ENCODE results near the gene ARHGAP28.

Gene ARHGAP28

GRCh38 chr18:6752202-6752860, 22.8 kb downstream of the ARHGAP28 start:
- TF ChIP-seq CTCF (IDR thresholded peaks at IDR 0.05) (no peak), ZFX (IDR thresholded peaks at IDR 0.05; ENCODE audit: borderline replicate concordance) (no peak)
- no peak overlapping the region for H3K27ac ChIP-seq

DNA sequence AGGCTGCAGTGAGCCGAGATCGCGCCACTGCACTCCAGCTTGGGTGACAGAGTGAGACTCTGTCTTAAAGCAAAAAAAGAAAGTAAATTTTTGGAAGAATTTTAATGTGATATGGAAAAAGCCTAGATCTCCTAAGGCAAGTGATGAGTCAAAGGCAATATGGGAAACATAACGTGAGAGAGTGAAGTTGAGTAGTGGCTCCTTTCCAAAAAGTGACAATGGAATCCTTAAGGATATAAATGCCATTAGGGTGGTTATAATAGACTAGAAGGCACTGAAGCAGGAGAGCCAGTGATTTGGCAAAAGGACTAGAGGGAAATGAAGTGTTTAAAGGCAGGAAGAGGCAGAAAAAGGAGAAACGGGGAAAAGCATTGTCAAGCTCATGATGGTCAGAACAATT, 25.6 kb downstream of the ARHGAP28 start:
- H3K27ac ChIP-seq = no peak overlapping the region
- TF ChIP-seq ZFX (IDR thresholded peaks at IDR 0.05; ENCODE audit: borderline replicate concordance) = no peak
- no peak for TF ChIP-seq CTCF (IDR thresholded peaks at IDR 0.05)

DNA sequence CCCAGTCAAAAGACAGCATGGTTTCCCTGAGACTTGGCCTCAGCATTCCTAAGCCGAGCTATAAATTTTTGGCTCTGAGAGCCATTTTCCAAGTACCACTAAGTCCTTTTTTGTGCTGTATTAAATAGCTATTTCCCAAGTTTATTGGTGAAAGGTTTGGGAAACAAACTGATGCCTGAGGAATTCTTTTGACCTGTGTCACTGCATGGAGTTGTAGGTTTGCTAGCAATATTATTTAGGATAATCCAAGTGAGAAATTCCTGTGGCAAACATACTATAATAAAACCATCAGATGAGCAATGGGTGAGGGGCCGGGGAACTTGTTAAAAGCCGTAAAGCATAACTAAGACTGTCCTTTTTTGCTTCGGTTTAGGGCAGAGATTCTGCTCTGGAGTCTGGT, 28.4 kb downstream of the ARHGAP28 start:
- H3K27ac ChIP-seq = no peak overlapping the region
- TF ChIP-seq CTCF (IDR thresholded peaks at IDR 0.05) (no peak), ZFX (IDR thresholded peaks at IDR 0.05; ENCODE audit: borderline replicate concordance) (no peak)

DNA sequence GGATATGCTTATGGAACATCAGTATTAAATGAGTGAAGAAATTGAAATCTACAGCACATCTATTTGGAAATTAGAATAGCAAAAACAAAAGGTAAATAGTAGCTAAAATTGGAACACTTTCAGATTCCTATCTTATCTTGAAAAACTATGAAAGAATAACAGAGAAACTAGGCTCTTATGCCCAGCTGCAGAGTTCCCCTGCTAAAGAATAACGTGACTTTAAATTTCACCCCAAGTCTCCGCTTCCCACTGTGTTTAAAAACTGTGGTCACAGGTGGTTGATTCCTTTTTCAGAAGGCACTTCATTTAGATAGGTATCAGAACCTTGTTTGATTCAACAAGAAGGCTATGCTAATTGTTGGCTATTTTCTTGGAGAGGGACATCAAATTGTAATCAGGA, 30.1 kb downstream of the ARHGAP28 start:
- H3K27ac ChIP-seq = no peak overlapping the region
- TF ChIP-seq ZFX (IDR thresholded peaks at IDR 0.05; ENCODE audit: borderline replicate concordance) (no peak), CTCF (IDR thresholded peaks at IDR 0.05) (no peak)

DNA sequence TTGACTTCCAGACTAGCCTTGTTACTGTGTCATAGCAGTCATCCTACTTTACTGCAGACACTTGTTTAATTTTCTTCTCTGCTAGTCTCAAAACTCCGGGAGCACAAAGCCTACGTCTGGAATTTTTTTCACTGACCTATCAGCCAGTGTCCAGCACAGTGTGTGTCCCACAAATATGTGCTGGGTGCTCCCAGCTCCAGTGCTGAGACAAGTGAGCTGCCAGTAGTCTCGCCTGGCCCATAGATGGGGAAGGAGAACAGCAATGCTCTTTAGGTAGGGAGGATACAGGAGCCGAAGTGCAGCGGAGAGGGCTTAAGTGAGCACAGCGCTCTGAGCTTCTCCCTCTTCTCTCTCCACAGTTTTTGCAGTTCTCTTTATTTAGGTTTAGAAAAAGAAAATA, 34.0 kb downstream of the ARHGAP28 start:
- no peak for TF ChIP-seq ZFX (IDR thresholded peaks at IDR 0.05; ENCODE audit: borderline replicate concordance)
- TF ChIP-seq CTCF (IDR thresholded peaks at IDR 0.05) = no peak

DNA sequence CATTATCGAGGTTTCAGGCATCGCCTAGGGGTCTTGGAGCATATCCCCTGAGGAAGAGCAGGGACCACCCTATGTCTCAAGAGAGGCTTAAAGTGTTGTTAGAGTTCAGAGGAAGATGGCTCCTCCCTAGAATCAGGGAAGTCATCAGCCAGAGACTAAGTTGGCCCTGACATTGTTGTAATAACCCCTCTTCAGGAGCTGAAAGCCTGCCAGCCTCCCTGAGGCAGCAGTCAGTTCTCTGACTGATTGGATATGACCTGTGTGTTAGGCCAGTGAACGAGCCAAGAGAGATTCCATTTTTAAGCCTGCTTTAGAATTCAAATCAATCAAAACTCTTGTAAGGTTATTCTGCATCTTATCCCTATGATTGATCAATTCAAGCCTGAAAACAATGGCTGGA, 34.9 kb downstream of the ARHGAP28 start:
- no peak overlapping the region for H3K27ac ChIP-seq
- no peak for TF ChIP-seq CTCF (IDR thresholded peaks at IDR 0.05)
- TF ChIP-seq ZFX (IDR thresholded peaks at IDR 0.05; ENCODE audit: borderline replicate concordance) = no peak

More for the DNA sequence above, 34.0 kb downstream of the ARHGAP28 start:
- no peak overlapping the region for H3K27ac ChIP-seq

- H3K27ac ChIP-seq = no peak overlapping the region
- no peak for TF ChIP-seq ZFX (IDR thresholded peaks at IDR 0.05; ENCODE audit: borderline replicate concordance)
- TF ChIP-seq CTCF (IDR thresholded peaks at IDR 0.05) = no peak
Observed at GRCh38 chr18:6773777-6774176, 44.3 kb downstream of the ARHGAP28 start.

Measured in 22Rv1 (cell line).